Fibroblast of the aortic adventitia (primary cell): ENCODE data around the gene FAM171A1. TPM values are rescaled to one million over a fixed set of nuclear protein-coding genes. Genes with fewer than 3 reads are reported as not detected.

Experiments used
- DNase-seq: peaks from one replicate; pipeline ENCODE4 v3.0.0-alpha.2; 2010; ENCODE audit warnings: low read depth
- H3K4me3 ChIP-seq: 2 replicates; pipeline ENCODE4 v1.5.1; 2011; ENCODE audit warnings: low read depth, mild to moderate bottlenecking, control low read depth, low read length, moderate library complexity
- CTCF ChIP-seq: IDR thresholded peaks from 2 replicates; pipeline ENCODE4 v1.5.1; 2011; ENCODE audit warnings: mild to moderate bottlenecking, low read length, control low read depth, inconsistent platforms; ENCODE audit not compliant: insufficient read depth
- total RNA-seq: library from RNA; depleted of rRNA; stranded (reverse); fragments of >200 nt; gene quantifications from 2 replicates; pipeline ENCODE4 v1.2.3, GENCODE V29; 2012; ENCODE audit warnings: low replicate concordance

The FAM171A1 gene
- total RNA-seq, 1 donor, result 43.6 TPM

GRCh38 chr10:15346440-15347141, 24.5 kb downstream of the FAM171A1 start:
- DNase-seq, result peak; percentile 87
- no peak for TF ChIP-seq CTCF

GRCh38 chr10:15345450-15345849, 25.6 kb downstream of the FAM171A1 start:
- DNase-seq, result no peak
- TF ChIP-seq CTCF, result no peak
- H3K4me3 ChIP-seq, result no peak overlapping the region

More at GRCh38 chr10:15346440-15347141, 24.5 kb downstream of the FAM171A1 start:
- H3K4me3 ChIP-seq, result peak overlapping the region; percentile 28

- no peak overlapping the region for H3K4me3 ChIP-seq
- peak; percentile 51 for DNase-seq
- TF ChIP-seq CTCF, result no peak
These were observed 26.2 kb downstream of the FAM171A1 start for GRCh38 chr10:15344876-15345285.

DNA sequence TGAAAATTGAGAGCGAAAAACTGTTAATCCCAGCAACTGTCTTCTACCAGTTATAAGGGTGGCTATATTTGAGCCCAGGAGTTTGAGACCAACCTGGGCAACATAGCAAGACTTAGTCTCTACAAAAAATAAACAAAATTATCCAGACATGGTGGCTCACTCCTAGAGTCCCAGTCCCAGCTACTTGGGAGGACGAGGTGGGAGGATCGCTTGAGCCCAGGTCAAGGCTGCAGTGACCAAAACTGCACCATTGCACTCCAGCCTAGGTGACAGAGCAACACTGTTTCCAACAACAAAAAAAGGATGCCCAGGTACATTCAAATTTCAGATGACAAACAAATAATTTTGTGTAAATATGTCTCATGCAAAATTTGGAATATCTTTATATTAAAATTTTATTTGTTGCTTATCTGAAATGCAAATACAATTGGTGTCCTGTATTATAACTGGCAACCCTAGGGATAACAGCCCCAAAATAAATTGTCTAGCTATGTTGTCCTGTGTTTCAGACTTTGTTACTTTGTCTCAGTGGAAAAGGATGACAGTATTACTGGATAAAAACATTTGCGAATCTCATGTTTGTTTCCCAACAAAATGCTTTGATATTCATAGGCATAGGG, 26.7 kb downstream of the FAM171A1 start:
- TF ChIP-seq CTCF, result no peak
- no peak overlapping the region for H3K4me3 ChIP-seq
- DNase-seq, result no peak

DNA sequence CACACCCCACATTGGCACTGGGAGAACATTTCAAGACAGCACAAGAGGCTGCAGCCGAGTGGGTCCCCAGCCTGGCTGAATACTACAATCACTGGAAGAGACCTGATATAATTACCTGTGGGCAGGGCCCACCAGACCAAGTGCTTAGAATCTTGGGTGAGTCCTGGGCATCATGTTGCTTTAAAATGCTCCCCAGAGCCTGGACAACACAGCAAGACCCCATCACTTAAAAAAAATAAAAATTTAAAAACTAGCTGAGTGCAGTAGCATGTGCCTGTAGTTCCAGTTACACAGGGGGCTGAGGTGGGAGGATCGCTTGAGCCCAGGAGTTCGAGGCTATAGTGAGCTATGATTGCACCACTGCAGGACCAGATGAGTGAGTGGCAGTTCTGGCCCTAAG, 28.1 kb downstream of the FAM171A1 start:
- no peak for TF ChIP-seq CTCF
- H3K4me3 ChIP-seq, result no peak overlapping the region
- no peak for DNase-seq

DNA sequence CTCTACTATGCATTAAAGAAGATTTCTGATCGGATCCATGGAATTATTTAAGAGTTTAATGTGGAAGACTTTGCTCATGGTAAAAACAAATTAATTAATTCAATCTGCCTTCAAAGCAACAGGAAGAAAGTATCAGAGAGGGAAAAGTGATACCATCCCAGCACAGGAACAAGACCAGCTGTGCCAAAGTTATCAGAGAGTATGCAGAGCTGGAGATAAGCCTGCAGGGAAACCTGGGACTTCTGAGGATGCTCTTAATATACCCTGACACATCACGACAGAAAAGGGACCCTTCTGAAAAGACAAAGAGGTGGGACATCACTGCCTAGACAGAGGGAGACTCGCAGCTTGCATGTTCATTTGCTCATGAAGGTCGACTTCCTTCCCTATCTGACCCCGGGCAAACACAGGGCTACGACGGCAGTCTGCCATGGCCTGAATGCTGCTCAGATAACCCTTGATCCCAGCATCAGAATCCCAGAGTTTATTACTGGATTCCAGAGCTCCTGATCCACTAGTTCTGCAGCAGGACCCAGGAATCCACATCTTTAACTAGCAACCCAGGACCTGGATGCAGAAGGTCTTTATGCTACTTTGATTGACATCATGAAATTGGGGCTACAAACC, 29.5 kb downstream of the FAM171A1 start:
- TF ChIP-seq CTCF, result no peak

More for the DNA sequence above, 29.5 kb downstream of the FAM171A1 start:
- H3K4me3 ChIP-seq, result no peak overlapping the region
- no peak for DNase-seq
